ENCODE measurements around the gene TPM1. TPM values are rescaled to one million over a fixed set of nuclear protein-coding genes. Genes with fewer than 3 reads are reported as not detected.

The TPM1 gene
- total RNA-seq, 2 donors from 2014 or later = 564 to 629 TPM

- 59% methylated on average over 10 of the region's 10 CpGs for WGBS
- Histone ChIP-seq H3K27ac (peak overlapping the region; percentile 91 to 95), H3K27me3 (replicated peaks; ENCODE audit: insufficient read depth) (no peaks in the 10 kb centered on the region), H3K9me3 (no peaks in the 10 kb centered on the region), H3K4me1 (replicated peaks) (peaks cover 52% of the 10 kb centered on the region), H3K36me3 (no peaks in the 10 kb centered on the region), H3K4me3 (no peak overlapping the region)
- no peak for TF ChIP-seq POLR2AphosphoS5 (IDR thresholded peaks at IDR 0.05)
- TF ChIP-seq, protein P1, sequence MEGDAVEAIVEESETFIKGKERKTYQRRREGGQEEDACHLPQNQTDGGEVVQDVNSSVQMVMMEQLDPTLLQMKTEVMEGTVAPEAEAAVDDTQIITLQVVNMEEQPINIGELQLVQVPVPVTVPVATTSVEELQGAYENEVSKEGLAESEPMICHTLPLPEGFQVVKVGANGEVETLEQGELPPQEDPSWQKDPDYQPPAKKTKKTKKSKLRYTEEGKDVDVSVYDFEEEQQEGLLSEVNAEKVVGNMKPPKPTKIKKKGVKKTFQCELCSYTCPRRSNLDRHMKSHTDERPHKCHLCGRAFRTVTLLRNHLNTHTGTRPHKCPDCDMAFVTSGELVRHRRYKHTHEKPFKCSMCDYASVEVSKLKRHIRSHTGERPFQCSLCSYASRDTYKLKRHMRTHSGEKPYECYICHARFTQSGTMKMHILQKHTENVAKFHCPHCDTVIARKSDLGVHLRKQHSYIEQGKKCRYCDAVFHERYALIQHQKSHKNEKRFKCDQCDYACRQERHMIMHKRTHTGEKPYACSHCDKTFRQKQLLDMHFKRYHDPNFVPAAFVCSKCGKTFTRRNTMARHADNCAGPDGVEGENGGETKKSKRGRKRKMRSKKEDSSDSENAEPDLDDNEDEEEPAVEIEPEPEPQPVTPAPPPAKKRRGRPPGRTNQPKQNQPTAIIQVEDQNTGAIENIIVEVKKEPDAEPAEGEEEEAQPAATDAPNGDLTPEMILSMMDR (IDR thresholded peaks at IDR 0.05) = no peak
- DNase-seq (ENCODE audit: low spot score) = no peak
- intact Hi-C loops (cut with DNase I) = no loop called here
Measured at GRCh38 chr15:63052077-63052841, 9.7 kb downstream of the TPM1 start.

GRCh38 chr15:63052961-63053698 lies 10.6 kb downstream of the TPM1 start:
- TF ChIP-seq, protein P1 (IDR thresholded peaks at IDR 0.05) = no peak
- peak; percentile 90 for TF ChIP-seq POLR2AphosphoS5 (IDR thresholded peaks at IDR 0.05)

GRCh38 chr15:63054281-63054683 lies 11.7 kb downstream of the TPM1 start:
- Histone ChIP-seq H3K9me3 (no peaks in the 10 kb centered on the region), H3K27ac (peak overlapping the region; percentile 91 to 95), H3K4me1 (replicated peaks) (peaks cover 48% of the 10 kb centered on the region), H3K4me3 (no peak overlapping the region), H3K36me3 (peaks cover 3 to 7% of the 10 kb centered on the region in 2 donors), H3K27me3 (replicated peaks; ENCODE audit: insufficient read depth) (no peaks in the 10 kb centered on the region)
- TF ChIP-seq POLR2AphosphoS5 (IDR thresholded peaks at IDR 0.05) = no peak
- no peak for TF ChIP-seq POLR2A (IDR thresholded peaks at IDR 0.05)
- TF ChIP-seq, protein P1 (IDR thresholded peaks at IDR 0.05) = no peak
- WGBS = 51% methylated on average over 4 of the region's 4 CpGs
- intact Hi-C loops (cut with DNase I) = no loop called here
- DNase-seq (ENCODE audit: low spot score) = no peak

More at GRCh38 chr15:63052961-63053698, 10.6 kb downstream of the TPM1 start:
- H3K36me3 ChIP-seq = peaks cover 3 to 7% of the 10 kb centered on the region in 2 donors
- H3K9me3 ChIP-seq = no peaks in the 10 kb centered on the region
- 28% methylated on average over 7 of the region's 7 CpGs for WGBS
- DNase-seq (ENCODE audit: low spot score) = peak; percentile 83
- intact Hi-C loops (cut with DNase I) = no loop called here
- H3K4me3 ChIP-seq = no peak overlapping the region
- H3K27ac ChIP-seq = peak overlapping the region; percentile 91 to 95
- H3K4me1 ChIP-seq (replicated peaks) = peaks cover 48% of the 10 kb centered on the region
- no peaks in the 10 kb centered on the region for H3K27me3 ChIP-seq (replicated peaks; ENCODE audit: insufficient read depth)

- Histone ChIP-seq H3K36me3 (peaks cover 3 to 7% of the 10 kb centered on the region in 2 donors), H3K27ac (peak overlapping the region in 1 of 2 donors; percentile 34), H3K9me3 (no peaks in the 10 kb centered on the region), H3K27me3 (replicated peaks; ENCODE audit: insufficient read depth) (no peaks in the 10 kb centered on the region), H3K4me3 (no peak overlapping the region), H3K4me1 (replicated peaks) (peaks cover 48% of the 10 kb centered on the region)
- WGBS = 11% methylated on average over 1 of the region's 1 CpG
- TF ChIP-seq POLR2AphosphoS5 (IDR thresholded peaks at IDR 0.05) (peak; percentile 46), POLR2A (IDR thresholded peaks at IDR 0.05) (no peak)
- TF ChIP-seq, protein P1 (IDR thresholded peaks at IDR 0.05) = no peak
- intact Hi-C loops (cut with DNase I) = no loop called here
- DNase-seq (ENCODE audit: low spot score) = no peak
Measured at GRCh38 chr15:63054985-63055384, 12.4 kb downstream of the TPM1 start.

All from prostate gland (tissue), 2 donors.